Activated B cell treated with CpG ODN at 0.5 μM for 24 hours (primary cell): ENCODE results near the gene SERPINE3. TPM values are rescaled to one million over a fixed set of nuclear protein-coding genes. Genes with fewer than 3 reads are reported as not detected.

Source experiments
- ATAC-seq: fragments of 200-7000 bp; cut with Tn5 transposase; one replicate; pipeline ENCODE4 v1.10.0; 2021; ENCODE audit warnings: low read depth, mild to moderate bottlenecking, moderate library complexity
- CTCF ChIA-PET: fragments of 350-600 bp; sonication (Branson Sonifier 250); formaldehyde crosslinking; loops from one replicate; lab custom pipeline; 2021; ENCODE audit warnings: antibody characterized with exemption; lab: Charles Lee
- POLR2A ChIA-PET: fragments of 350-600 bp; sonication (Branson Sonifier 250); formaldehyde crosslinking; loops from one replicate; lab custom pipeline; 2021; ENCODE audit warnings: antibody characterized with exemption; lab: Charles Lee
- DNase-seq: peaks from one replicate; pipeline ENCODE4 v3.0.0; 2022
- H3K27ac Mint-ChIP-seq: one replicate; pipeline ENCODE4 v1.8.0; 2020; ENCODE audit warnings: mixed read lengths
- H3K27me3 Mint-ChIP-seq: one replicate; pipeline ENCODE4 v1.8.0; 2021; ENCODE audit warnings: mixed read lengths
- H3K36me3 Mint-ChIP-seq: one replicate; pipeline ENCODE4 v1.8.0; 2021; ENCODE audit warnings: low read depth, mixed read lengths
- H3K4me1 Mint-ChIP-seq: one replicate; pipeline ENCODE4 v1.8.0; 2021; ENCODE audit warnings: mixed read lengths
- H3K4me3 Mint-ChIP-seq: one replicate; pipeline ENCODE4 v1.8.0; 2020; ENCODE audit warnings: mild to moderate bottlenecking, mixed read lengths
- H3K9me3 Mint-ChIP-seq: one replicate; pipeline ENCODE4 v1.8.0; 2020; ENCODE audit warnings: mixed read lengths
- intact Hi-C: fragments of 100-400 bp; cut with micrococcal nuclease; formaldehyde crosslinking; loops from one replicate; pipeline ENCODE4 v1.15.1; 2024
- total RNA-seq: library from RNA; stranded (reverse); gene quantifications from 2 replicates; pipeline ENCODE4 v1.2.3, GENCODE V29; 2022
- TF ChIP-seq, protein P1 (sequence below): fragments of 200-600 bp; IDR thresholded peaks from one replicate; pipeline ENCODE4 v1.8.0; 2022; ENCODE audit warnings: antibody characterized with exemption, mild to moderate bottlenecking

The SERPINE3 gene
- total RNA-seq, 1 donor from 2014 or later: not detected

DNA sequence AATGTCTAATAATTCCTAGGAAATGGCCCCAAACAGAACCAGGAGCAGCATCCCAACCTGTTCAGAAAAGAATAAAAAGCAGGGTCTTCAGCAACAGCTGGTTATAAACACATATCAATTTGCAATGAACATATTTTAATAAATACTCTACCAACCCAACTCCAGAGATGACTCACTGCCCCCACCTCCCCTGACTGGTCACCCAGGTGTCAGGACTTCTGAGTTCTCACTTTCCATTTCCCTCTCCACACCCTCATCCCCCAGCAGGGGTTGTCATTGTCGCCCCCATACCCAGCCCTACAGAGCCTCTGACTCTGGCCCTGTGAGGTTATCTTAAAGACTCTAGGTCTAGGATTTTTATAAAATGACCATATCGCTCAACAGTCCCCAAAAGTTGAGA, 6.9 kb downstream of the SERPINE3 start:
- intact Hi-C loops: no loop called here
- Mint-ChIP-seq H3K4me3 (no peak overlapping the region), H3K36me3 (peaks cover 2% of the 10 kb centered on the region), H3K4me1 (no peaks in the 10 kb centered on the region), H3K27me3 (no peaks in the 10 kb centered on the region), H3K9me3 (no peaks in the 10 kb centered on the region), H3K27ac (no peak overlapping the region)
- ATAC-seq (no peak), DNase-seq (no peak)
- ChIA-PET POLR2A (no interaction called here), CTCF (interaction anchor here (0.8 kb wide), 1 partner anchor 60 kb away, joined by 3 read pairs; no protein-coding TSS in a partner anchor)
- TF ChIP-seq, protein P1, sequence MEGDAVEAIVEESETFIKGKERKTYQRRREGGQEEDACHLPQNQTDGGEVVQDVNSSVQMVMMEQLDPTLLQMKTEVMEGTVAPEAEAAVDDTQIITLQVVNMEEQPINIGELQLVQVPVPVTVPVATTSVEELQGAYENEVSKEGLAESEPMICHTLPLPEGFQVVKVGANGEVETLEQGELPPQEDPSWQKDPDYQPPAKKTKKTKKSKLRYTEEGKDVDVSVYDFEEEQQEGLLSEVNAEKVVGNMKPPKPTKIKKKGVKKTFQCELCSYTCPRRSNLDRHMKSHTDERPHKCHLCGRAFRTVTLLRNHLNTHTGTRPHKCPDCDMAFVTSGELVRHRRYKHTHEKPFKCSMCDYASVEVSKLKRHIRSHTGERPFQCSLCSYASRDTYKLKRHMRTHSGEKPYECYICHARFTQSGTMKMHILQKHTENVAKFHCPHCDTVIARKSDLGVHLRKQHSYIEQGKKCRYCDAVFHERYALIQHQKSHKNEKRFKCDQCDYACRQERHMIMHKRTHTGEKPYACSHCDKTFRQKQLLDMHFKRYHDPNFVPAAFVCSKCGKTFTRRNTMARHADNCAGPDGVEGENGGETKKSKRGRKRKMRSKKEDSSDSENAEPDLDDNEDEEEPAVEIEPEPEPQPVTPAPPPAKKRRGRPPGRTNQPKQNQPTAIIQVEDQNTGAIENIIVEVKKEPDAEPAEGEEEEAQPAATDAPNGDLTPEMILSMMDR: no peak

DNA sequence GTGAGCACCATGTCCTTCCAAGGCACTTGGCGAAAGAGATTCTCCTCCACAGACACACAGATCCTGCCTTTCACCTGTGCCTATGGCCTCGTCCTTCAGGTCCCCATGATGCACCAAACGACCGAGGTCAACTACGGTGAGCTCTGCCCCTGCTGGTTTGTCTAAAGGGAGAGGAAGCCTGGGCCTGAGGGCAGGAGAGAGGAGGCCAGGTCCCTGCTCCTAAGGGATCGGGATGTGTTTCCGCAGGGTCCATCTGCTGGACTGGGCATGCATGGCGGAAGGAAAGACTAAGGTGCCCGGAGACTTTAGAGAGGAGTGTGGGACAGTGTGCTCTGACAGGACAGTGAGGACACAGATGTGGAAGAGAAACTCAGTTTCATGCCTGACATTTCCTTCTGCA, 7.6 kb downstream of the SERPINE3 start:
- Mint-ChIP-seq H3K9me3 (no peaks in the 10 kb centered on the region), H3K4me3 (no peak overlapping the region), H3K4me1 (no peaks in the 10 kb centered on the region), H3K27ac (no peak overlapping the region), H3K27me3 (no peaks in the 10 kb centered on the region), H3K36me3 (peaks cover 2% of the 10 kb centered on the region)
- DNase-seq: no peak
- POLR2A ChIA-PET: no interaction called here
- TF ChIP-seq, protein P1: no peak
- intact Hi-C loops: no loop called here
- CTCF ChIA-PET: no interaction called here
- no peak for ATAC-seq

DNA sequence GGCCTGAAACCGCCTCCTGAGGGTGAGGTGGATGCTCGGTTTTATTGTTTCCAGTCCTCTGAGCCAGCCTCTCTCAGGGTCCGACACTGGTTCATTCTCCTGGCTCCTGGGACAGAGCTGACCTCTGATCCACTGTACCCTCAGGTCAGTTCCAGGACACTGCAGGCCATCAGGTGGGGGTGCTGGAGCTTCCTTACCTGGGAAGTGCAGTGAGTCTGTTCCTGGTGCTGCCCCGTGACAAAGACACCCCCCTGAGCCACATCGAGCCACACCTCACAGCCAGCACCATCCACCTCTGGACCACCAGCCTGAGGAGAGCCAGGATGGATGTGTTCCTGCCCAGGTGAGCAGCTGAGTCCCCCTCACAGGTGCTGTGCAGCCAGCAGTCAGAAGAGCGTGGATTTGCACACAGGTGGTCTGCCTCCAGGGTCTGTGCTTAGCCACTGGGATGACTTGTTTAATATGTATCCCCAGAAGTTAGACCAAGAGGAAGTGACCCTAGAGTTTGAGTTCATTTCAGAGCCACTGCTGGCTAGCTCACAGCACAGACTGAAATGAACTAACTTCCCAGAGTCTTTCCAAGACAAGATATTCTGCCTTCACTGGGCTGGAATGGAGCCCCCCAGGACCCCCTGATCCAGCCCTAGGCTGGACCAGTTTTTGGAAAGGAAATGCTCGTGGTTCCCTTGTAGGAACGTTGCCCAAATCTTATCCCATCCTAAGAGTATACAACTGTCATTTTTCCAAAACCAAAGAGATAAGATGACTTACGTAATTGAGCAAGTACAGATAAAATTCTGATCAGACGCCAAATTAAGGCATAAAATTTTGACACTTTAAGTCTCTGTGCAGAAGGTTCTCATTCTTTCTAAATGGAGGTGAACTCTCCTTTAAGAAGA, 8.8 kb downstream of the SERPINE3 start:
- ATAC-seq: no peak
- Mint-ChIP-seq H3K9me3 (no peaks in the 10 kb centered on the region), H3K27me3 (no peaks in the 10 kb centered on the region), H3K36me3 (peaks cover 2% of the 10 kb centered on the region), H3K4me3 (no peak overlapping the region), H3K4me1 (no peaks in the 10 kb centered on the region), H3K27ac (no peak overlapping the region)
- CTCF ChIA-PET: no interaction called here
- POLR2A ChIA-PET: no interaction called here
- TF ChIP-seq, protein P1: no peak
- no peak for DNase-seq
- intact Hi-C loops: no loop called here

DNA sequence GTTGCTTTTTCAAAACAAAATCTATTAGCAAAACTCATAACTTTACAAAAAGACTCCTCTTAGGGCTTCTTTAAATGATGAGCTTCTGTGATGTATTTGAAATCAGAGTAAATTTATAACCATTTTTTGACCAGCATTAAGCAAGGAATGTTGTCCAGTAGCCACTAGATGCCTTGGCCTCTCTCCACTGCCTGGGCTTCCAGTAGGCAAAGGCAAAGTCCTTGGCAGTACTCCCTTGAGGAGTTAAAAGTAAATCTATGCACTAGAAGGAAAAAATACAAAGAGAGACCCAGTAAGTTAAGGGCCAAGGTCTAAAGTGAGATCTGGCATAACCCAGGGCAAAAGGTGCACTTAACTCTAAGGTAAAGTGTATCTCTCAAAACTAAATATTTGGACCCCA, 9.5 kb downstream of the SERPINE3 start:
- CTCF ChIA-PET: no interaction called here
- intact Hi-C loops: no loop called here
- Mint-ChIP-seq H3K9me3 (no peaks in the 10 kb centered on the region), H3K4me3 (no peak overlapping the region), H3K4me1 (no peaks in the 10 kb centered on the region), H3K36me3 (peaks cover 2% of the 10 kb centered on the region), H3K27ac (no peak overlapping the region), H3K27me3 (no peaks in the 10 kb centered on the region)
- POLR2A ChIA-PET: no interaction called here
- ATAC-seq (no peak), DNase-seq (no peak)
- TF ChIP-seq, protein P1: no peak

DNA sequence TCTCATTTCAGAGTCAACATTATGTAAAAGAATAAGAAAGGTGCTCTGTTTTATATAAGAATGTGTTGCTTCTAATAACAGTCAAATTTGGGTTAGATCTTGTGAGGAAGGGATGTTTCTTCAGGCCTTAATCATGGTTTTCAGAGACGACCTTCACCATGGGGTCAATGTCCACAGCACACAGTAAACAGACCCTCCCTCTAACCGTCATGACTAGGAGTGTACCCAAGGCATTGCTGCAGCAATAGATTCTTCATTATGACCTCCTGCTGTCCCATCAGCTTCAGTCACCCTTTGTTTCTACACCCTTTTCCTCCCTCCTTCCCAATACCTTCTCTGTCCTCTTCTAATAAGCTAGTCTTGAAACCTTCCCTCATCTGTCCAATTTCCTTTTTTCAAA, 15.7 kb downstream of the SERPINE3 start:
- intact Hi-C loops: no loop called here
- DNase-seq (no peak), ATAC-seq (no peak)
- POLR2A ChIA-PET: no interaction called here
- Mint-ChIP-seq H3K27me3 (no peaks in the 10 kb centered on the region), H3K36me3 (peaks cover 2% of the 10 kb centered on the region), H3K27ac (no peak overlapping the region), H3K4me3 (no peak overlapping the region), H3K9me3 (no peaks in the 10 kb centered on the region), H3K4me1 (no peaks in the 10 kb centered on the region)
- TF ChIP-seq, protein P1: no peak
- CTCF ChIA-PET: no interaction called here
